ENCODE data around the gene ATP6V0E1. TPM values are rescaled to one million over a fixed set of nuclear protein-coding genes. Genes with fewer than 3 reads are reported as not detected.

Gene ATP6V0E1
- total and polyA plus RNA-seq, 2 donors (not counting 3 experiments of a cell fraction or from before 2014, with no cell fraction given), result 217 to 278 TPM

GRCh38 chr5:173020154-173020581 is 36.6 kb downstream of the ATP6V0E1 start:
- Histone ChIP-seq H4K20me1 (replicated peaks; ENCODE audit: control insufficient read depth, extremely low read depth, insufficient read depth, low read length) (no peaks in the 10 kb centered on the region), H3K27ac (ENCODE audit: insufficient read depth, low read depth, low read length) (no peak overlapping the region), H3K4me3 (replicated peaks in 1 of 3; ENCODE audit: insufficient read depth in 1 of 3, low read depth in 1 of 3, low read length in 3 of 3) (no peak overlapping the region), H3K9me1 (replicated peaks; ENCODE audit: control insufficient read depth, extremely low read depth, insufficient read depth, low read length) (no peaks in the 10 kb centered on the region), H3K9me3 (replicated peaks; ENCODE audit: control insufficient read depth, insufficient read depth, low read length) (no peaks in the 10 kb centered on the region), H3K79me2 (ENCODE audit: control insufficient read depth, insufficient read depth, low read length) (peaks cover 30% of the 10 kb centered on the region), H3K9ac (replicated peaks; ENCODE audit: extremely low read depth, insufficient read depth, low read length) (no peak overlapping the region), H2AFZ (ENCODE audit: low read depth, low read length) (no peak overlapping the region), H3K4me1 (ENCODE audit: control insufficient read depth, extremely low read depth, insufficient read depth, low read length) (peaks cover 11% of the 10 kb centered on the region), H3K4me2 (ENCODE audit: insufficient read depth, low read length) (no peak overlapping the region), H3K36me3 (ENCODE audit: control insufficient read depth in 2 of 2, extremely low read depth in 1 of 2, insufficient read depth in 2 of 2, low read length in 2 of 2) (peaks cover 0 to 4% of the 10 kb centered on the region in 2 experiments), H3K27me3 (ENCODE audit: control insufficient read depth in 2 of 2, insufficient read depth in 2 of 2, low read length in 2 of 2) (no peaks in the 10 kb centered on the region)
- dilution Hi-C loops (cut with MboI; ENCODE audit: extremely low pct_ligation_motif_present, low sequenced_read_pairs) (no loop called here), intact Hi-C loops (cut with micrococcal nuclease) (no loop called here)
- FAIRE-seq, result no peak
- TF ChIP-seq JUN (IDR thresholded peaks at IDR 0.05; ENCODE audit: borderline replicate concordance, insufficient read depth, insufficient read length, low read depth), result no peak
- TF ChIP-seq, protein P1, sequence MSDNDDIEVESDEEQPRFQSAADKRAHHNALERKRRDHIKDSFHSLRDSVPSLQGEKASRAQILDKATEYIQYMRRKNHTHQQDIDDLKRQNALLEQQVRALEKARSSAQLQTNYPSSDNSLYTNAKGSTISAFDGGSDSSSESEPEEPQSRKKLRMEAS (IDR thresholded peaks at IDR 0.05; ENCODE audit: insufficient read depth, insufficient read length), result no peak
- no peak for TF ChIP-seq EZH2 (IDR thresholded peaks at IDR 0.05; ENCODE audit: borderline replicate concordance, low read depth, low read length, severe bottlenecking)
- no peak for TF ChIP-seq GATA2 (IDR thresholded peaks at IDR 0.05; ENCODE audit: insufficient read depth, insufficient read length, low read depth, low read length)
- TF ChIP-seq MYC (IDR thresholded peaks at IDR 0.05; ENCODE audit: low read depth, low read length), result no peak
- no peak for TF ChIP-seq FOS (IDR thresholded peaks at IDR 0.05; ENCODE audit: borderline replicate concordance, insufficient read depth, low read length)
- no peak for TF ChIP-seq POLR2A (IDR thresholded peaks at IDR 0.05; ENCODE audit: low read depth, low read length)
- no peak for DNase-seq (ENCODE audit: low read depth, low spot score)
- CTCF ChIA-PET, result interaction anchor here (2.2 kb wide), 1 partner anchor 10 kb away, joined by 9 read pairs; no protein-coding TSS in a partner anchor
- no TSS peak for BruUV-seq (replicated peaks)
- POLR2A ChIA-PET, result no interaction called here

DNA sequence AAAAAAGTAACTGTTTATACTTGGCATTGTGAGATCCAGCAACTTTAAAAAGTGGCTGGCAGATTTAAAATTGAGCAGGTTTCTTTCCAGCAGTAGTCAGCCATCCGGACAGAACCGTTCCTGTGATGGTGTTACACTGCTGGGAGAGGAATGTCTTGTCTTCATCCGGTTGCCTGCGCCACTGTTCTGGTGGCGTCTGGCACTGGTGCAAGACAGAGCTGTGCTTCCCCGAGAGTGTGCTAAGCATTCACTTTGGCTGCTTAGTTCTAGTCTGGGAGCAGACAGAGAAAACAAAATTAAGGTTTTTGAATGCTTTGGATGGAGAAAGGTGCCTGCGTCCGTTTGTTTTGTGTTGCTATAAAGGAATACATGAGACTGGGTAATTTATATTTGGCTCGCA is 37.1 kb downstream of the ATP6V0E1 start:
- Histone ChIP-seq H2AFZ (ENCODE audit: low read depth, low read length) (no peak overlapping the region), H3K9me1 (replicated peaks; ENCODE audit: control insufficient read depth, extremely low read depth, insufficient read depth, low read length) (no peaks in the 10 kb centered on the region), H3K4me2 (ENCODE audit: insufficient read depth, low read length) (no peak overlapping the region), H4K20me1 (replicated peaks; ENCODE audit: control insufficient read depth, extremely low read depth, insufficient read depth, low read length) (no peaks in the 10 kb centered on the region), H3K79me2 (ENCODE audit: control insufficient read depth, insufficient read depth, low read length) (peaks cover 28% of the 10 kb centered on the region), H3K9ac (replicated peaks; ENCODE audit: extremely low read depth, insufficient read depth, low read length) (no peak overlapping the region), H3K27ac (ENCODE audit: insufficient read depth, low read depth, low read length) (no peak overlapping the region), H3K27me3 (ENCODE audit: control insufficient read depth in 2 of 2, insufficient read depth in 2 of 2, low read length in 2 of 2) (no peaks in the 10 kb centered on the region), H3K4me1 (ENCODE audit: control insufficient read depth, extremely low read depth, insufficient read depth, low read length) (peaks cover 11% of the 10 kb centered on the region), H3K36me3 (ENCODE audit: control insufficient read depth in 2 of 2, extremely low read depth in 1 of 2, insufficient read depth in 2 of 2, low read length in 2 of 2) (peaks cover 0 to 4% of the 10 kb centered on the region in 2 experiments), H3K9me3 (replicated peaks; ENCODE audit: control insufficient read depth, insufficient read depth, low read length) (no peaks in the 10 kb centered on the region), H3K4me3 (replicated peaks in 1 of 3; ENCODE audit: insufficient read depth in 1 of 3, low read depth in 1 of 3, low read length in 3 of 3) (no peak overlapping the region)
- CTCF ChIA-PET, result no interaction called here
- intact Hi-C loops (cut with micrococcal nuclease) (no loop called here), dilution Hi-C loops (cut with MboI; ENCODE audit: extremely low pct_ligation_motif_present, low sequenced_read_pairs) (no loop called here)
- TSS peak; percentile 7 for BruUV-seq (replicated peaks)
- POLR2A ChIA-PET, result no interaction called here
- FAIRE-seq (no peak), DNase-seq (ENCODE audit: low read depth, low spot score) (no peak)
- no peak for TF ChIP-seq POLR2AphosphoS5 (IDR thresholded peaks at IDR 0.05; ENCODE audit: insufficient read depth, low read depth, low read length)
- no peak for TF ChIP-seq JUN (IDR thresholded peaks at IDR 0.05; ENCODE audit: borderline replicate concordance, insufficient read depth, insufficient read length, low read depth)
- no peak for TF ChIP-seq FOS (IDR thresholded peaks at IDR 0.05; ENCODE audit: borderline replicate concordance, insufficient read depth, low read length)

Measured in endothelial cell of umbilical vein (primary cell).